NCI-H2029 treated with DMSO at 0.1 percent for 48 hours (cell line): Measurements from ENCODE around the gene MEAF6.

Source experiments
- DNase-seq: peaks from one replicate; lab custom pipeline; 2025; lab: John Stamatoyannopoulos, UW

Gene MEAF6

GRCh38 chr1:37484325-37485051, 30.1 kb downstream of the MEAF6 start:
- no peak for DNase-seq

GRCh38 chr1:37483785-37484184, 30.8 kb downstream of the MEAF6 start:
- DNase-seq: no peak

GRCh38 chr1:37482796-37483744, 31.5 kb downstream of the MEAF6 start:
- no peak for DNase-seq

- no peak for DNase-seq
Observed at GRCh38 chr1:37482004-37482785, 32.4 kb downstream of the MEAF6 start.

GRCh38 chr1:37481289-37482003, 33.1 kb downstream of the MEAF6 start:
- DNase-seq: no peak

GRCh38 chr1:37480581-37481288, 33.8 kb downstream of the MEAF6 start:
- no peak for DNase-seq

GRCh38 chr1:37480125-37480466, 34.5 kb downstream of the MEAF6 start:
- no peak for DNase-seq

GRCh38 chr1:37479255-37480124, 35.1 kb downstream of the MEAF6 start:
- DNase-seq: peak; percentile 76

GRCh38 chr1:37478890-37479254, 35.7 kb downstream of the MEAF6 start:
- no peak for DNase-seq

GRCh38 chr1:37478451-37478881, 36.1 kb downstream of the MEAF6 start:
- no peak for DNase-seq

GRCh38 chr1:37477946-37478345, 36.6 kb downstream of the MEAF6 start:
- DNase-seq: no peak

- no peak for DNase-seq
Observed at GRCh38 chr1:37477198-37477931, 37.2 kb downstream of the MEAF6 start.

- DNase-seq: no peak
Observed at GRCh38 chr1:37476460-37477197, 37.9 kb downstream of the MEAF6 start.

- DNase-seq: no peak
Observed at GRCh38 chr1:37476087-37476452, 38.5 kb downstream of the MEAF6 start.

- DNase-seq: no peak
Observed at GRCh38 chr1:37475380-37476086, 39.0 kb downstream of the MEAF6 start.

- DNase-seq: no peak
Observed at GRCh38 chr1:37474697-37475379, 39.7 kb downstream of the MEAF6 start.

GRCh38 chr1:37474046-37474696, 40.4 kb downstream of the MEAF6 start, which contains the start of gene ZC3H12A:
TSS of gene ZC3H12A (plus strand) at chr1:37474580. CDS start at chr1:37475497, 917 bp downstream.
- DNase-seq: peak; percentile 80
